IPS-20b (cell line): Measurements from ENCODE around the gene RPS5.

ENCODE experiments used
- H3K27ac ChIP-seq: one replicate; pipeline ENCODE4 v1.5.1; 2013; ENCODE audit warnings: low read length
- H3K27me3 ChIP-seq: 2 replicates; pipeline ENCODE4 v1.6.1; 2013; ENCODE audit warnings: mild to moderate bottlenecking, low read length, inconsistent platforms; ENCODE audit not compliant: insufficient read depth
- H3K36me3 ChIP-seq: 2 replicates; pipeline ENCODE4 v1.6.1; 2013; ENCODE audit warnings: low read depth, mild to moderate bottlenecking, inconsistent platforms, low read length, moderate library complexity; ENCODE audit not compliant: insufficient read depth
- H3K4me1 ChIP-seq: 2 replicates; pipeline ENCODE4 v1.6.1; 2013; ENCODE audit warnings: mild to moderate bottlenecking, control low read depth, inconsistent platforms, low read length, moderate library complexity; ENCODE audit not compliant: insufficient read depth
- H3K4me3 ChIP-seq: 2 replicates; pipeline ENCODE4 v1.5.1; 2013; ENCODE audit warnings: mild to moderate bottlenecking, low read length, inconsistent platforms
- H3K9ac ChIP-seq: 2 replicates; pipeline ENCODE4 v1.6.1; 2013; ENCODE audit warnings: low read depth, mild to moderate bottlenecking, inconsistent platforms, low read length, moderate library complexity
- H3K9me3 ChIP-seq: 2 replicates; pipeline ENCODE4 v1.6.1; 2013; ENCODE audit warnings: mild to moderate bottlenecking, low read depth, low read length, inconsistent platforms; ENCODE audit not compliant: insufficient read depth

Gene RPS5

DNA sequence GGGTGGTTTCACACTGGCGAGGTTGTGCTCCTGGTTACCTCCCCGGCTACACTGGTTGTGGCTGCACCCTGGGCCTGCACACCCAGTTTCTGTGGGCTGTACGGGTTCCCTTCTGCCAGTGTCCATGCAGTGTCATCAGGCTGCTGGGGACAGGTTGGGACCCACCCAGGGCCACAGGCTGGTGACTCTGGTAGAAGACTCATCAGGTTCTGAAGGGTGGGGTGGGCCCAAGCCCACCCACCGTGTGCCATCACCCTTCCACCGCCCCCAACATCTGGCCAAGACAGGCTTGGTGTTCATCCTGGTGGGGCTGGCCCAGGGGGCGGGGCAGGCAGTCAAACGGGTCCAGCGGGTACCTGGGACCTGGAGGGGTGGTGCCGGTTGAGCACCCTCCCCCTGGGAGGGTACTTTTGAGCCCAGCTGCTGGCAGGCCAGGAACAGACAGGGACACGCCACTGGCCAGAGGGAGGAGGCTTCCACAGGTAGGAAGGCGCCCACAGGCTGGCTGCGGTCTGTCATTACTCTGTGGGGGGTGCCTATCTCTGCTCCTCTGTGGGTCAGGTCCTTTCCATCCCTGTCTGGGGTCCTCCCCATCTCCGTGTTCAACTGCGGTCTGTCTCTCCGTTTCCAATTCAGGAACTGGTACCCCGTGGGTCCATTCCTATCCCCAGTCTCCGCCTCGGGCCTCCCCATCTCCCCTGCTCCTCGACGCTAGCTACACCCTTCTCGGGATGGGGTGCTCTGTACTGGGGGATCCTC, 8.3 kb downstream of the RPS5 start, which contains the start of gene RNF225:
TSS of gene RNF225 (plus strand) at position 437 of the 759 bp plus-strand sequence. CDS start 434 bp downstream, outside the sequence.
- Histone ChIP-seq H3K9ac (no peak within 1 kb of the TSS; the same call in 1 of the 2 replicates), H3K27me3 (peaks cover 31% of the 10 kb centered on the region), H3K36me3 (peaks cover 49% of the 10 kb centered on the region), H3K9me3 (no peaks in the 10 kb centered on the region), H3K4me1 (peaks cover 2% of the 10 kb centered on the region; the same call in 1 of the 2 replicates), H3K4me3 (peak within 1 kb of the TSS; percentile 56; the same call in 1 of the 2 replicates), H3K27ac (no peak within 1 kb of the TSS)

DNA sequence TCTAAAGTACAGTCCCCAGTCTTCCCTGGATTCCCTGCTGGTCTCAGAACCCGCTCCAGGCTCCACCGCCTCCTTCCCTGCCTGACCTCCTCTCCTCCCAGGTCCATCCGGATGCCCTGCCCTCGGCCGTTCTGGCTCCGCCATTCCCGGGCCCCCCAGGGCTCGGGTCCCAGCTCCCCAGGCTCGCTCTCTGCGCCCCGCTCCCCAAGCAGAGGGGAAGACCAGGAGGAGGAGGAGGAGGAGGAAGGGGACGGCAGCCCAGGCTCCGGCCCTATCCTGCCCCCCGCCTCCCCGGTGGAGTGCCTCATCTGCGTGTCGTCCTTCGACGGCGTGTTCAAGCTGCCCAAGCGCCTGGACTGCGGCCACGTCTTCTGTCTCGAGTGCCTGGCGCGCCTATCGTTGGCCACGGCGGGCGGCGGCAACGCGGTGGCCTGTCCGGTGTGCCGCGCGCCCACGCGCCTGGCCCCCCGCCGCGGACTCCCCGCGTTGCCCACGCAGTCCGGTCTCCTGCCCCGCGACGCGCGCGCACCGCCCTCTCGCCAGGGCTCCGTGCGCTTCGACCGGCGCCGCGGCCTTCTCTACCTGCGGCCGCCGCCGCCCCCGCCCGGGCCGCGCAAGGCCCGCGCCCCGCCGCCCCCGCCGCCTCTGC, 9.0 kb downstream of the RPS5 start:
- Histone ChIP-seq H3K9me3 (no peaks in the 10 kb centered on the region), H3K27me3 (peaks cover 31% of the 10 kb centered on the region), H3K27ac (no peak overlapping the region), H3K36me3 (peaks cover 42% of the 10 kb centered on the region), H3K9ac (no peak overlapping the region; the same call in 1 of the 2 replicates), H3K4me3 (peak overlapping the region; percentile 56; the same call in 1 of the 2 replicates), H3K4me1 (peaks cover 2% of the 10 kb centered on the region; the same call in 1 of the 2 replicates)

DNA sequence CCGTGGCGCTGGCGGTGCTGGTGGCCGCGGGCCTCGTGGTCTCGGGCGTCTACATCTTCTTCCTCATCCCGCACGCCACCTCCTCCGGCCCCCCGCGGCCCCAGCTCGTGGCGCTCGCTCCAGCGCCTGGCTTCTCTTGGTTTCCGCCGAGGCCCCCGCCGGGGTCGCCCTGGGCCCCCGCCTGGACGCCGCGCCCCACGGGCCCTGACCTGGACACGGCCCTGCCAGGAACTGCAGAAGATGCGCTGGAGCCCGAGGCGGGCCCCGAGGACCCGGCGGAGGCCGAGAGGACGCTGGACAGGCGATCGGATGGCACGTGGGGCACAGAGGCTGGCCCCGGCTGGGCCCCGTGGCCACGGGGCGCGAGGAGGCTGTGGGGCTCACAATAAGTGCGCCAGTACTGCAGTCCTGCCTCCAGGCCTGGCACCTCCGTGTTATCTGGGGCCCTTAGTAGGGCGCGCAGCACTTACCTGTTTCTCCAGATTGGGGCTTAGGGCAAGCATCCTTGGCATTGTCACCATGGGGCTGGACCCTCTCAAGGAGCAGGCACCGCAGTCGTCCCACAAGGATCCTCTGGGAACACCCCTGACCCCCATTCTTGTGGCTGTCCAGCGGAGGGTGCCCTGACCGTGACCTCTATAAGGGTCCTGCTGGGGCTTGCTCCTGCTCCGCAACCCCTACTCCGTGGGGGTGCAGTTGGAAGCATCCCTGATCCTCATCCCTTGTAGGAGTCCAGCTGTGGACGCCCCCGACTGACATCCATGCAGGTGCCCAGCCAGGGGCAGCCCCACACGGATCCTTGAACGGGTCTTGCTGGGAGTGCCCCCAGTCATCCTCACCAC, 9.8 kb downstream of the RPS5 start:
- Histone ChIP-seq H3K36me3 (peaks cover 34% of the 10 kb centered on the region), H3K9ac (no peak overlapping the region), H3K27ac (no peak overlapping the region)

DNA sequence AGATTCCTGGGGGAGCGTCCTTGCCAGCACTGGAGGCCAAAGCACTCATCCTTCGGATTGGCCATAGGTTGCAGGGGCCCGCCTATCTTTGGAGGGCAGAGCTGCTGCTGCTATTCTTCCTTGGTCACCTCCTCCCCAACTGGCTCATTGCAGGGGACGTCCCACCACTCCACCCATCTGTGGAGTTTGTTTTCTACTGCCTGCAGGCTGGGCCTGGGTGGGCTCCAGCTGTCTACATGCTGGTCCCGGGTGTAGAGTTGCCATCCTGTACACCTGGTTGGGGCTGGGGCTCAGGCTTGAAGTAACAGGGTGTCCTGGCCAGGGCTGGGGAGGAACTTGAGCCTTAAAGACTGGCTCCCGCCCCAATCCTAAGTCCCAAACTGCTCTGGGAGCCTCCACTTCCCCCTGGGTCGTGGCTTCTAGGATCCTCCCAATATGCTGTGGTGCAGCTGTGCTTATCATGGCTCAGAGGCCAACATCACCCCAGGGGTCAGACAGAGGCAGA, 10.5 kb downstream of the RPS5 start:
- no peak overlapping the region for H3K27ac ChIP-seq
- H3K27me3 ChIP-seq: peaks cover 31% of the 10 kb centered on the region
- no peaks in the 10 kb centered on the region for H3K9me3 ChIP-seq
- peaks cover 2% of the 10 kb centered on the region; the same call in 1 of the 2 replicates for H3K4me1 ChIP-seq
- peaks cover 28% of the 10 kb centered on the region for H3K36me3 ChIP-seq
- no peak overlapping the region for H3K4me3 ChIP-seq
- H3K9ac ChIP-seq: no peak overlapping the region

More for the DNA sequence above, 9.8 kb downstream of the RPS5 start:
- Histone ChIP-seq H3K4me3 (no peak overlapping the region), H3K9me3 (no peaks in the 10 kb centered on the region), H3K27me3 (peaks cover 31% of the 10 kb centered on the region), H3K4me1 (peaks cover 2% of the 10 kb centered on the region; the same call in 1 of the 2 replicates)

DNA sequence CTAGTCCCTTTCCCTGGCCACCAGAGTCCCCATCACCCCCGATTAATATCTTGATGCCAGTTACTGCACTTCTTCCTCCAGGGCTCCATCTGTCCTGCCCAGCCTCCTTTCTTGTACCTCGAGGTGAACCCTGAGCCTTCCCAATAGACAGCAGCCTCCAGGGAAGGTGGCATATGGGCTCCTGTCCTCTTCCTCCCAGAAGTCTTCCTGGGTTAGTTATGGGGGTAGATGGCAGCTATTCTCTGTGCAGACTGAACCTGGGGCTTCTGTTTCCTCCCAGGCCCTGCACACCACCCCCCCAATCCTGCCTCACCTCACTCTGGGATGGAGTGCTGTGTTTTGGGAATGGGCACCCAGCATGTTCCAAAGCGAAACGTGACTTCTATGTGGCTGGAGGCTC, 11.0 kb downstream of the RPS5 start:
- H3K9me3 ChIP-seq: no peaks in the 10 kb centered on the region
- H3K36me3 ChIP-seq: peaks cover 23% of the 10 kb centered on the region
- no peak overlapping the region for H3K27ac ChIP-seq
- H3K9ac ChIP-seq: no peak overlapping the region
- peaks cover 2% of the 10 kb centered on the region; the same call in 1 of the 2 replicates for H3K4me1 ChIP-seq
- peaks cover 31% of the 10 kb centered on the region for H3K27me3 ChIP-seq
- no peak overlapping the region for H3K4me3 ChIP-seq

DNA sequence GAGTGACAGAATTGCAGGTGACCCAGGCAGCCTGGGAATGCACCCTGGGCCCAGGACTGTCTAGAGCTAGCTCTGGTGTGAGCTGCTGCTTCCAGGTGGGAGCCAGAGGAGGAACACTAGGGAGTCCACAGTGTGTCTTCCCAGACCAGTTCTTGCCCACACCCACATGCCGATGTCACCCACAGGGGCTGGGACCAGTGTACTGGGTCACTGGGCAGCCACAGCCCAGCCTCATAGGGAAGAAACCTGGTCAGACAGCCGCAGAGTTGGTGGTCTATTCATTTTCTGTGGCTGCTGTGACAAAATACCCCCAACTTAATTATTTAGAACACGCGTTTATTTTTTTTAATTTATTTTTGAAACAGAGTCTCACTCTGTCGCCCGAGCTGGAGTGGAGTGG, 11.5 kb downstream of the RPS5 start:
- Histone ChIP-seq H3K4me3 (no peak overlapping the region), H3K9me3 (no peaks in the 10 kb centered on the region), H3K36me3 (peaks cover 18% of the 10 kb centered on the region), H3K27ac (no peak overlapping the region), H3K27me3 (peaks cover 31% of the 10 kb centered on the region), H3K4me1 (peaks cover 2% of the 10 kb centered on the region; the same call in 1 of the 2 replicates), H3K9ac (no peak overlapping the region)

DNA sequence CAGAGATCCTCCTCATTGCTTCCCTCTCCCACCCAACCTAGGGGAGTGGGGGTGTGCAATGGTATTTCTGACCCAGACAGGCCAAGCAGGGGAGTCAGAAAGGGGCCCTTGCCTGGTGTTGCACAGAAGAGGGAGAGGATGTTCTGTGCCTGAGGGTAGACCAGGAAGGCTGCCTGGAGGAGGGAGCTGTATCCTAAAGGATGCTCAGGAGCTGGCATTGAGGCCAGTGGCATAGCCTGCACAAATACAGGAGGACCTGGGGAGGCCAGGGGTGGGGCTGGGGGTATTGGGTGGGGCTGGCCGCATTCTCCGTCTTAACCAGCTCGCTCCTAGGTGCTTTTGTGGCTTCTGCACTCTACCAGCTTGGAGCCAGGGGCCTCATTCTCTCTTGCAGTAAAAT, 12.8 kb downstream of the RPS5 start:
- peaks cover 2% of the 10 kb centered on the region; the same call in 1 of the 2 replicates for H3K4me1 ChIP-seq
- no peak overlapping the region for H3K9ac ChIP-seq
- no peak overlapping the region for H3K27ac ChIP-seq
- H3K9me3 ChIP-seq: no peaks in the 10 kb centered on the region
- H3K27me3 ChIP-seq: peaks cover 31% of the 10 kb centered on the region
- no peak overlapping the region for H3K4me3 ChIP-seq
- peaks cover 4% of the 10 kb centered on the region for H3K36me3 ChIP-seq

DNA sequence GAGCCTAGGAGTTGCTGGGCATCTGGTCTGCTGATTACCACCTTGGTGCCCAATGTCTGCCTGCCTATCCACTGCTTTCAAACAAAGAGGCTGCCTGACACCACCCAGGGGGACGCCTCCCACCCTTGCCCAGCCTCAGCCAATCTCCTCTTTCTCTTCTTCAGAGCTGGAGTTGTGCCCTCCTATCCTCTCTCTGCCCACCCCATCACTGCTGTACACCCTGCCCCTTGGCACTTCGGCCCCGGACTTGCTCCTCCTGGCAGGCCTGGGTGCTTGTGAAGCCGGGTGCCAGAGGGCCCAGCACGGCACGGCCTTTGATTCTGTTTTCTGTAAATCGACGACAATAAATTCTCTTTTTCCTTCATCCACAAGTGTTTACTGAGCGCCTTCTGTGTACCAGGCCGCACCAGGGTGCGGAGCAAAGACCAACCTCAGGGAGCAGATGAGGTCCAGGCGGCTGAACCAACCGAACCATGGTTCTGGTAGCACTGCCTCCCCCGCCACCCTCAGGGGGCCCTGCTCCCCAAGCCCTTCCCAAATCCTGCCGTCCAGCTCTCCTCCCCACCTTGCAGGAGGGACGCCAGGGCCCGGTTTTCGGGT, 13.3 kb downstream of the RPS5 start:
- Histone ChIP-seq H3K9me3 (no peaks in the 10 kb centered on the region), H3K36me3 (no peaks in the 10 kb centered on the region), H3K27me3 (peaks cover 31% of the 10 kb centered on the region), H3K4me1 (peaks cover 2% of the 10 kb centered on the region; the same call in 1 of the 2 replicates), H3K27ac (no peak overlapping the region), H3K4me3 (peak overlapping the region; percentile 70), H3K9ac (peak overlapping the region; percentile 70; the same call in 1 of the 2 replicates)

DNA sequence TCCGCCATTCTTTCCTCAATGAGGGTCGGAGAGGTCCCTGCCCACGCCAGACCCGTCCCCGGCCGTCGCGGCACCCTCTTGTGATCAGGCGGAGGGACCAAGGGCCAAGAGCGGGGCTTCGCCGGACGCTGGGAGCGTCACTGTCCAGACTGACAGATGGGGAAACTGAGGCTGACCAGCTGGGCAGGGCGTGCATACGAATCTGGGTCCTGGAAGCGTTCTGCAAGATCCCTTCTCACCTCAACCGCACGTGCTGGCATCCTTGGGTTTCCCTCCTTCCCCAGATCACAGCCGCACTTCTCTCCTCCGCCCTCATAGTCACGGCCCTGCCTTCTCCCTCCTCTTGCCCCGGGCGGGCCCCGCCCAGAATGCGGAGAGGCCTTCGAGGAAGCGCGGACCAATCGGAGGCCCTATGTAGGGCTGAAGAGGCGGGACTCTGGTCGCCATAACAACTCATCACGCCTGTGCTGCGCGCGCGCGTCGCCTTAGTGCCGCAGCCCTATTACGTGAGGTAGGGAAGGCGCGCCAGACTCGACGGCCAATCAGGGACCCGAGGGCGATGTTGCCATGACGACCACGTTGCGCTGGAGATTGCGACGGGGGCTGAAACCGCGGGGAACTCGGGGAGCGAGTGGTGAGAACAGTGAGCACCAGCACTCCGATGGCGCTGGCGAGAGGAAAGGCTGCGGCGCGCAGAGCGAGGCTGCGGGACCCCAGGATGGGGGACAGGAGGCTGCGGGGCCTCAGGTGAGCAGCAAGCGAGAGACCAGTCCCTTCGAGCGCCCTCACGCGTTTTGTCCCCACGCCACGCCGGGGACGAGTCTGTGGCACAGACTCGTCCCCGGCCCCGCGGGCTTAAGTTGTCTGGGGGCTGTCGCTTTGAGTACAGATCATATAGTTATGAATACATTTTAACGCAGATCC, 14.1 kb downstream of the RPS5 start:
- no peaks in the 10 kb centered on the region for H3K9me3 ChIP-seq
- peak overlapping the region; percentile 87; the same call in 1 of the 2 replicates for H3K9ac ChIP-seq
- no peak overlapping the region for H3K27ac ChIP-seq
- peaks cover 25% of the 10 kb centered on the region for H3K27me3 ChIP-seq
- no peaks in the 10 kb centered on the region for H3K36me3 ChIP-seq
- H3K4me3 ChIP-seq: peak overlapping the region; percentile 89
- no peaks in the 10 kb centered on the region for H3K4me1 ChIP-seq

DNA sequence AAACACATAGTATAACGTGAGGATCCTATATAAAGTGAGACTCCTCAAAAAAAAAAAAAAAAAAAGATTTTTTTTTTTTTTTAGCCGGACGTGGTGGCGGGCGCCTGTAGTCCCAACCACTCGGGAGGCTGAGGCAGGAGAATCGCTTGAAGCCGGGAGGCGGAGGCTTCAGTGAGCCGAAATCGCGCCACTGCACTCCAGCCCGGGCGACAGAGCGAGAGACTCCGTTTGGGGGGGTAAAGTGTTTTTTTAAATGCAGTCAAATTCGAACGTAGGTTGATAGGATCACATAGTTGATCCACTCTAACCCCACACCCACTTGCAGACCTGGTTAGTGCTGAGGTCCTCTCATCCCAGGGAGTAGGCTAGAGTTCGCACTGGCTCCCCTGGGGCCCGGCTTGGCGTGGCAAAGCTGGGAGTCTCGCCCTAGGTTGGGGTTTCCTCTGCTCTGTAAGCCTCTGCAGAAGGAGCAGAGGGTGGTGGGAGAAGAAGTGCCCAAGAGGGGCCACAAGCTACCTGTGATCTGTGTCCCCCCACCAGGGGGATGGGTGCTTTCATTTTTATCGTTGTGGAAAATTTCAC, 14.9 kb downstream of the RPS5 start:
- no peak overlapping the region for H3K27ac ChIP-seq
- H3K36me3 ChIP-seq: no peaks in the 10 kb centered on the region
- H3K9ac ChIP-seq: peak overlapping the region; percentile 87; the same call in 1 of the 2 replicates
- H3K27me3 ChIP-seq: peaks cover 20% of the 10 kb centered on the region
- peak overlapping the region; percentile 89 for H3K4me3 ChIP-seq
- no peaks in the 10 kb centered on the region for H3K4me1 ChIP-seq
- no peaks in the 10 kb centered on the region for H3K9me3 ChIP-seq
